ENCODE data around the gene SEC14L2.

GRCh38 chr22:30362651-30363281 is 34.1 kb upstream of the SEC14L2 start:
- TF ChIP-seq POLR2AphosphoS5 (IDR thresholded peaks at IDR 0.05; ENCODE audit: low read length) (no peak), CTCF (IDR thresholded peaks at IDR 0.05 in 2 of 3, conservative IDR thresholded peaks at IDR 0.05 in 1 of 3; ENCODE audit: control insufficient read depth in 2 of 3, extremely low read depth in 1 of 3, insufficient read depth in 1 of 3, low read depth in 3 of 3, low read length in 3 of 3) (no peak), IKZF1 (conservative IDR thresholded peaks at IDR 0.05) (no peak), ELK1 (IDR thresholded peaks at IDR 0.05; ENCODE audit: low read depth, low read length) (no peak), E2F4 (IDR thresholded peaks at IDR 0.05; ENCODE audit: low read depth, low read length) (no peak), IRF3 (IDR thresholded peaks at IDR 0.05) (no peak)

Measured in GM12878 (cell line).